ENCODE measurements around the gene SAMD10.

DNA sequence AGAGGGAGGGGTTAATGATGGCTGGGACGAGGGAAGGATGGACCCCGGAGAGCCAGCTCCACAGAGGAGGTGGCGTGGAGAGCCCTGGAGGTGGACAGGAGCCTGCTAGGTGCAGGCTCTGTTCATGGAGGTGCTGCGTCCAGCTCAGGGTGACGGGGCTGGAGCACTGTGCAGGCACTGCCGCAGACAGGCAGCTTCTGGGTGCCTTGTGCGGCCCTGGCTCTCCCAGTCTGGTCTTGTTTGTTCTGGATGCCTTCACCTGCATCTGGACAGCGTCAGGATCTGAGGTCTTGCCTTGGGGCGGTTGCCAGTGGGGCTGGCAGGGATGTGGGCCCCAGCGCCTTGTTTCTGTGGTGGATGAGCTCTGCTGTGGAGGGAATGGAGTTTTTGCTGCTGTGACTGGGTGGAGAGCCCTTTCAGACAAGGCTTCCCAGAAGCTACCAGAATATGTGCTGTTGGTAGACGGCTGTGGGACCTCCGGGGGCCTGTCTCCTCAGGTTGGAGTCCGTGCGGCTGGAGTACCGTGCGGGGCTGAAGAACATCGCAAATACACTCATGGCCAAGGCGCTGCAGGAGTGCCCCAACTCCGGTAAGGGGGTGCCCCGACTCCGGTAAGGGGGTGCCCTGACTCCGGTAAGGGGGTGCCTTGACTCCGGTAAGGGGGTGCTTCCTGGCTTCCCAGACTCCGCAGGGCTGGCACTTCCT lies 48.7 kb upstream of the SAMD10 start:
- TF ChIP-seq POLR2A (IDR thresholded peaks at IDR 0.05) (no peak), CTCF (IDR thresholded peaks at IDR 0.05) (no peak), POLR2AphosphoS5 (IDR thresholded peaks at IDR 0.05) (peak; percentile 67), EP300 (IDR thresholded peaks at IDR 0.05) (no peak)
